Lung (tissue), 12 donors: ENCODE data around the gene GRIN2A. TPM values are rescaled to one million over a fixed set of nuclear protein-coding genes. Genes with fewer than 3 reads are reported as not detected.

Experiments used
- ATAC-seq: fragments of 200-7000 bp; cut with Tn5 transposase; one replicate; pipeline ENCODE4 v1.9.1; 2020; ENCODE audit warnings: moderate number of reproducible peaks; ENCODE audit not compliant: insufficient read depth, low FRiP score
- DNase-seq, 3 donors: peaks; one replicate each; pipeline ENCODE4 v3.0.0-alpha.2; 2013 to 2017
- H3K27ac ChIP-seq, 2 donors: one replicate each; pipeline ENCODE4 v1.5.1; 2013; ENCODE audit warnings: mild to moderate bottlenecking in 2 of 2, moderate library complexity in 2 of 2, control low read depth in 1 of 2, inconsistent platforms in 1 of 2, low read depth in 1 of 2, low read length in 1 of 2
- H3K27me3 ChIP-seq, 3 donors: one replicate each; pipeline ENCODE4 v1.5.1; 2013; ENCODE audit warnings: low read length in 2 of 3; ENCODE audit not compliant: control insufficient read depth in 3 of 3, insufficient read depth in 3 of 3
- H3K36me3 ChIP-seq, 4 donors: one replicate each; pipeline ENCODE4 v1.5.1; 2013; ENCODE audit warnings: low read length in 4 of 4, mild to moderate bottlenecking in 1 of 4, moderate library complexity in 1 of 4; ENCODE audit not compliant: control insufficient read depth in 4 of 4, insufficient read depth in 4 of 4
- H3K4me1 ChIP-seq, 5 donors: one replicate each; pipeline ENCODE4 v1.5.1; 2013; ENCODE audit warnings: low read length in 5 of 5, mild to moderate bottlenecking in 2 of 5, moderate library complexity in 1 of 5; ENCODE audit not compliant: control insufficient read depth in 5 of 5, insufficient read depth in 5 of 5
- H3K4me3 ChIP-seq: one replicate; pipeline ENCODE4 v1.5.1; 2013; ENCODE audit warnings: mild to moderate bottlenecking, control low read depth, moderate library complexity
- H3K9ac ChIP-seq, 2 donors: one replicate each; pipeline ENCODE4 v1.5.1; 2013; ENCODE audit warnings: low read length in 2 of 2, control low read depth in 1 of 2; ENCODE audit not compliant: insufficient read depth in 1 of 2
- H3K9me3 ChIP-seq, 4 donors: one replicate each; pipeline ENCODE4 v1.5.1; 2013; ENCODE audit warnings: low read length in 3 of 4, mild to moderate bottlenecking in 1 of 4, moderate library complexity in 1 of 4; ENCODE audit not compliant: control insufficient read depth in 4 of 4, insufficient read depth in 3 of 4
- CTCF ChIP-seq: IDR thresholded peaks from 2 replicates; pipeline ENCODE4 v1.5.1; 2012; ENCODE audit warnings: mild to moderate bottlenecking; ENCODE audit errors: control extremely low read depth, extremely low read depth
- WGBS, 2 donors: extraction: QIAGEN DNeasy Blood & Tissue Kit; methylation state at CpG; one replicate each; pipeline ENCODE4 v1.1.7; 2013; 5-methylcytosine and 5-hydroxymethylcytosine counted together
- polyA plus RNA-seq, 2 donors: library from polyadenylated mRNA; stranded (reverse); fragments of 200-250 nt; gene quantifications; one replicate each; pipeline ENCODE4 v1.2.1, GENCODE V29; 2013
- total RNA-seq, 2 donors: library from RNA; depleted of rRNA in 1 of 2; stranded (reverse); fragments of >200 nt in 1 of 2; gene quantifications; one replicate each; pipeline ENCODE4 v1.2.1, GENCODE V29; 2014 to 2021
- donor health status: control.
- donor health status: control.
- donor health status: Bipolar disorder and iron deficiency.
- donor health status: healthy.
- donor health status: DM: yes; HTN: yes; CAD: no.

GRIN2A gene
- total and polyA plus RNA-seq, 4 donors = 0.02 to 0.37 (median 0.10) TPM

- 69 to 81% methylated on average over 8 of the region's 8 CpGs for WGBS, 2 donors
- H3K9me3 ChIP-seq = no peaks in the 10 kb centered on the region
- no peak overlapping the region for H3K9ac ChIP-seq
- no peak overlapping the region for H3K4me3 ChIP-seq
- no peaks in the 10 kb centered on the region for H3K36me3 ChIP-seq
- no peak overlapping the region for H3K27ac ChIP-seq
- ATAC-seq (no peak), DNase-seq (no peak)
- TF ChIP-seq CTCF = no peak
- H3K27me3 ChIP-seq = no peaks in the 10 kb centered on the region
- no peaks in the 10 kb centered on the region for H3K4me1 ChIP-seq
Observed at GRCh38 chr16:9859701-9860327, 322.4 kb downstream of the GRIN2A start.

GRCh38 chr16:9854675-9855074 is 327.6 kb downstream of the GRIN2A start:
- no peak for TF ChIP-seq CTCF
- Histone ChIP-seq H3K4me3 (no peak overlapping the region), H3K9me3 (no peaks in the 10 kb centered on the region), H3K9ac (no peak overlapping the region), H3K27me3 (no peaks in the 10 kb centered on the region), H3K27ac (no peak overlapping the region), H3K4me1 (no peaks in the 10 kb centered on the region), H3K36me3 (no peaks in the 10 kb centered on the region)
- DNase-seq (no peak), ATAC-seq (no peak)
- 44 to 49% methylated on average over 2 of the region's 2 CpGs for WGBS, 2 donors

- no peak for TF ChIP-seq CTCF
- no peak for ATAC-seq
- Histone ChIP-seq H3K27me3 (no peaks in the 10 kb centered on the region), H3K4me3 (no peak overlapping the region), H3K4me1 (no peaks in the 10 kb centered on the region), H3K9ac (no peak overlapping the region), H3K36me3 (no peaks in the 10 kb centered on the region), H3K9me3 (no peaks in the 10 kb centered on the region), H3K27ac (no peak overlapping the region)
- 85 to 87% methylated on average over 5 of the region's 5 CpGs for WGBS, 2 donors
- DNase-seq = no peak
Observed at GRCh38 chr16:9852003-9852402, 330.2 kb downstream of the GRIN2A start.

- no peak for ATAC-seq
- WGBS, 2 donors = 56 to 76% methylated on average over 9 of the region's 9 CpGs
- H3K27me3 ChIP-seq = no peaks in the 10 kb centered on the region
Observed at GRCh38 chr16:9850817-9851216, 331.4 kb downstream of the GRIN2A start.

More at GRCh38 chr16:9850817-9851216, 331.4 kb downstream of the GRIN2A start:
- no peak overlapping the region for H3K27ac ChIP-seq
- no peaks in the 10 kb centered on the region for H3K36me3 ChIP-seq
- H3K4me3 ChIP-seq = no peak overlapping the region
- no peak for DNase-seq
- no peak for TF ChIP-seq CTCF
- no peaks in the 10 kb centered on the region for H3K9me3 ChIP-seq
- H3K9ac ChIP-seq = no peak overlapping the region
- H3K4me1 ChIP-seq = no peaks in the 10 kb centered on the region
